GM19099 (cell line): Measurements from ENCODE around the gene NOX3.

Experiments
- POLR2A ChIP-seq: IDR thresholded peaks from 3 replicates; pipeline ENCODE4 v1.6.1; 2011; ENCODE audit warnings: low read depth; ENCODE audit not compliant: insufficient read length; ENCODE audit errors: extremely low read depth

The NOX3 gene

DNA sequence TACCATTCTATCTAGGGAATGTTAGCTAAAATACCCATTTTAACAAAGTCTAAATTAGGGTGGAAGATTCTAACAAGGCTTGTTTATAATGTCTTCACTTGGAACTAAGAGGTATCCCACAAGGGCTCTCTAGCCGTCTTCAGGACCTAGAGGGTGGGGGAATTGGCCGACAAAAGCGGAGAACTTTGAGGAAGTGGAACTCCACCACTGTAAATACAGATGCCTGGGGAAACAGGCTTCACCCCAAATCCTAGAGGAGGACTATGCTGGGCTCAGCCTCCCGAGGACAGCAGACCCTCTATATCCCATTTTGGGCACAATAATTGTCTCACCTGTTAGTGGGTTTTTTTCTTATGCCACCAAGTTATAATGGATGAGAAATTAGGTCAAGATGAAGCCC lies 83.4 kb downstream of the NOX3 start:
- TF ChIP-seq POLR2A, result no peak

DNA sequence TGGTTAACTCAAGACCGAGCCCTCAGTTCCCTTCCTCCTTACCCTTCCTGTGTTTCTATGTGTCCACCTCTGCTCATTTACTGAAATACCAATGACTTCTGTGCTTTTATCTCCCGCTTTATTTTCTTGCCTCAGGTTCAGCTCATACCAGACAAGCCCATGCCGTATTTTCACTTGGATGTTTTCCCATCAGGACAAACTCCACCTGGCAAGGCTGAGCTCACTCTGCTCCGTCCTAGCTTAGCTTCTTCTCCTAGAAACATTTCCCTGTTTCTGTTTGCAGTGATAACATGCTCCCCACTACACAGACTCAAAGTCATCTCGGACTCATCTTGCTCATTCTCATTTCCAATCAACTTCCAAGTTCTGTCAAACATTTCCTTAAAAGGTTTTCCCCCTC lies 84.4 kb downstream of the NOX3 start:
- TF ChIP-seq POLR2A, result no peak

DNA sequence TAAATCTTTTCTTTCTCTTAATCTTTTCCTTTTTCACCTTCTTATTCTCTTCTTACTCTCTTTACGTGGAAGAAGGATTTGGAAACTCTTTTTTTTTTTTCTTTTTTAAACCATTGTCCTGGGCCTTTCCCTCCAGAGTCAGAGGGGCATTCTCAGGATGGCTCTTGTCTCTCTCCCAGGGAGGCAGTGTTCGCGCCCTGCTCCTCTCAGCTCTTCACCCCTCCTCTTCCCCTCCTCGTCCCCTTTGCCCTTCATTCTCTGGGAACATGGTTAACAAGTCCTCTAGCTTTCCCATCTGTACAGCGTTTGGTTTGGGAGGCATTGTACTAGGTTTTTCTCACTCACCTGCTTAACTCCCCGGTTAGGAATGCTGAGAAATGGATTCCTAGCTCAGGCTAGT lies 89.3 kb downstream of the NOX3 start:
- no peak for TF ChIP-seq POLR2A

DNA sequence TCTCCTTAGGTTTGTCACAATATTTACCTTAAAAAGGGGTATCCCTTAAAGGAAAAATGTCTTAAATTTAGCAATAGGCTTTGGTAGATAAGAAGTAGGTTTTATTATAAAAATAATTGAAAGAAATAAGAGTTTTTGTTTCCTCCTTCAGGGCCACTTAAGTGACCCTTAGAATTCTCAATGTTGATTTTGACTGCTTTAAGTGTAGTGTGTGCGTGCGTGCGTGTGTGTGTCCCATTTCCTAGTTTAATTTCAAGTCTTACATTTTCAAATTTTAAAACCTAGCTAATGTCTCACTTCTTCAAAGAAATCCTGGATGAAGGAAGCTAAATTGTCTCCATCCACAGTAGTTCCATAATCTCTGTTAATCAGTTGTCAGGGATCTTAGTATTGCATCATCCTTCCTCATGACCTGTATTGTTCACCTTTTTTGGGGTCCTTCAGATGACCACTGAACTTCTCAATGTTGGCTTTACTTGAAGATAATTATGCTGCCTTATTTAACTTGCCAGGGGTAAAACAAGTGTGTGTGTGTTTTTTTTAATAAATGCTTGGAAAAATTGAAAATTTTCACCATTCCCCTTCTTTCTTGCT lies 90.7 kb downstream of the NOX3 start:
- TF ChIP-seq POLR2A, result no peak

DNA sequence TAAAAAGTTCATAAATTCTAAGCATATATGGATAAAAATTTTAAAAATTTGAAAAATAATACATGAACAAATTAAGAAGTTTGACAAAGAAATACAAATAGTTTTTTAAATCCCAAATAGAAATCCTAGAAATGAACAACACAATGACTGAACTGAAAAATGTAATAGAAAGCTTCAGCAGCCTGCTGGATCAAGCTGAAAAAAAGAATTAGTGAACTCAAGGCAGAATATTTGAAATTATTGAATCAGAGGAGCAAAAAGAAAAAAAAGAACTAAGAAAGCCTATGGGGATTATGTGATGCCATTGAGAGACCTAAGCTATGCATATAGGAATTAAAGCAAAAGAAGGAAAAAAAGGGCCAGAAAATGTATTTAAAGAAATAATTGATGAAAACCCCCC lies 101.5 kb downstream of the NOX3 start:
- TF ChIP-seq POLR2A, result no peak

DNA sequence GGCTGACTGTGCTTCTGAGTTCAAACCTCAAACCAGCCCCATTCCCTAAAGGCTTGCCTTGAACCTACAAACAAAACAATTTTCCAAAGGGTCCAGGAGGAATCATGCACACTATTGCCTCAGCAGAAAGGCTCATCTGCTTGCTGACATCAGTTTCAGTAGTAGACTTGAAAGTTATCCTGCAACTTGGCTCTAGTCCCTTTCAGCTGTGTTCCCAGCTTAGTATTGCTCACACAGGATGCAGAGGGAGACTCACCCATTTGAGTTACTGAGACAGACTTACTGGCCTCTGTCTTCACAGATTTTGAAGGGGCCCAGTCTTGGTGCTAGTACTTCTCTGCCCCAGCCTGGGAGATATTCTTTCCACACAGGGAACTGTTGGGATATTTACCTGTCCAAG lies 102.8 kb downstream of the NOX3 start:
- TF ChIP-seq POLR2A, result no peak

DNA sequence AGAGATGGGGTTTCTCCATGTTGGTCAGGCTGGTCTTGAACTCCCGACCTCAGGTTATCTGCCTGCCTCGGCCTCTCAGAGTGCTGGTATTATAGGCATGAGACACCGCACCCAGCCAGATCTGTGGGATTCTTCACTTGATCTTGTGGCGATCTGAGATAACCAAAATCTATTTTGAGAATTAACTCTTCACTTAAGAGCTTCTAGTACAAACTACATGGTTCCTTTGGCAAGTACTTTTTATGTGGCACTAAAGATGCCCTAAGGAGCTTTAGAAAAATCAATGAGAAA lies 103.6 kb downstream of the NOX3 start:
- TF ChIP-seq POLR2A, result no peak

DNA sequence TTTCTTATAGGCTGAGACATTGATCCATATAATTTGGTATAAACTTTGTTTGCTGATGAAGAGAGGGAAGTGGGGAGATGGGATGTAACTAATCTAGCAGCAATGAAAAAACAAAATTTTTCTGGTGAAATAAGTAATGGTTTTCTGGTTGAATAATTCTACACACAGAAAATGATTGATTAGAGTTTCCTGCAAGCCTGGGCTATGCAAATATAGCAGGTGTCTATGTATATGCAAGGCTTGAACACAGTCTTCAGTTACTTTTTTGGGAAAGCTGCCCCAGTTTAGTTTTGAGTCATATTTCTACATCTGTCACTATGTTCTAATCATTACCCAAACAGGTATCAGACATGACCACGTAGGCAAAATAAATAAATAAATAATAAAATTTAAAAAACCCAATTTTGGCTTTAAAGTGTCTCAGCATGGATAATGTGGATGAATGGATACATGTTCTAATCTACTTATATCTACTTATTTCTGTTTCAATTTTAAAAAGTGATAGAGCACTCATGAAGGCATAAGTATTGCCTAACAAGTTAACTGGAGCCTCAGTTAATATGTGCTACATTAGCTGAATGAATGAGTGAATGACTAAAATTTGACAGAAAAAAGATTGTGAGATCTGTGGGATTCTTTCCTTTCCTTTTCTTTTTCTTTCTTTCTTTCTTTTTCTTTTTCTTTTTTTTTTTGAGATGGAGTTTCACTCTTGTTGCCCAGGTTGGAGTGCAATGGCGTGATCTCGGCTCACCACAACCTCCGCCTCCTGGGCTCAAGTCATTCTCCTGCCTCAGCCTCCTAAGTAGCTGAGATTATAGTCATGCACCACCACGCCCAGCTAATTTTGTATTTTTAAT lies 104.1 kb downstream of the NOX3 start:
- TF ChIP-seq POLR2A, result no peak

DNA sequence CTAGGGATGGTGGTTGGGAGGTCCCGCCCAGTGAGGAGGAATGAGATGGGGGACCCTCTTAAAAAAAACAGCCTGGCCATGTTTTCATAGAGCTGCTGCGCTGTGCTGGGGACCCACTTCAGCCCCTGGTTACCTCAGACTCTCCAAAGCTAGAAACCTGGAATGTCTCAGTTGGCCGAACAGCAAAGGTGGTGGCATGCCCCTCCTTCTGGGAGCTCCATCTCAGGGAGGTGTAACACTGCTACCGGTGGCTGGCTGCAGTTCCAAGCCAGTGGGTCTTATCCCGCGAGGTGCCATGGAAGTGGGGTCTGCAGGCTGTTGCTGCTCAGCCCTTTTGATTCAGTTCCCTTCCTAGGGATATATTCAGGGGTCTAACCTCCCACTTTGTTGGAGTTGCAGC lies 105.7 kb downstream of the NOX3 start:
- TF ChIP-seq POLR2A, result no peak

DNA sequence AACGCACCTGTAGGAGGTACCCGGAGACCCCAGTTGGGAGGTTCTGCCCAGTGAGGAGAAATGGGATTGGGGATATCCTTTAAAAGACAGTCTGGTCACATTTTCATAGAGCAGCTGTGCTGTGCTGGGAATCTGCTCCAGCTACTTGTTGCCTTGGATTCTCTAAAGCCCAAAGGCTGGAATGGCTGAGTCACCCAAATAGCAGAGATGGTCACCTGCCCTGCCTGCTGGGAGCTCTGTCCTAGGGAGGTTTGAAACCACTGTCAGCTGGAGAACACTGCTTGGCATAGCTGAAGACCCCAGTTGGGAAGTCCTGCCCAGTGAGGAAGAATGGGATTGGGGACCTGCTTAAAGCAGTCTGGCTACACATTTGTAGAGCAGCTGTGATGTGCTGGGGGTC lies 106.5 kb downstream of the NOX3 start:
- no peak for TF ChIP-seq POLR2A

DNA sequence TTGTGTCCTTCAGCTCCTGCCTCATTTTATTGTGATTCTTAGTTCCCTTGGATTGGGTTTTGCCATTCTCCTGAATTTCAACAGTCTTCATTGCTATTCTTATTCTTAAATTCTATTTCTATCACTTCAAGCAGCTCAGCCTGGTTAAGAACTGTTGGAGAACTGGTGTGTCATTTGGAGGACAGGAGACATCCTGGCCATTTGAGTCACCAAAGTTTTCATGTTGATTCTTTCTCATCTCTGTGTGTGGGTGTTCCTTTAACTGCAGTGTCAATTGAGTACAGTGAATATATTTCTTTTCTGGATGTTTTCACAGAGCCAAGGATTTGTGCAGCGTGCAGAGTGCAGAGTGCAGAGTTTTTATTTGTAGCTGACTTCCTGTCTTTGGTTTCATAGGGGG lies 107.8 kb downstream of the NOX3 start:
- TF ChIP-seq POLR2A, result no peak

DNA sequence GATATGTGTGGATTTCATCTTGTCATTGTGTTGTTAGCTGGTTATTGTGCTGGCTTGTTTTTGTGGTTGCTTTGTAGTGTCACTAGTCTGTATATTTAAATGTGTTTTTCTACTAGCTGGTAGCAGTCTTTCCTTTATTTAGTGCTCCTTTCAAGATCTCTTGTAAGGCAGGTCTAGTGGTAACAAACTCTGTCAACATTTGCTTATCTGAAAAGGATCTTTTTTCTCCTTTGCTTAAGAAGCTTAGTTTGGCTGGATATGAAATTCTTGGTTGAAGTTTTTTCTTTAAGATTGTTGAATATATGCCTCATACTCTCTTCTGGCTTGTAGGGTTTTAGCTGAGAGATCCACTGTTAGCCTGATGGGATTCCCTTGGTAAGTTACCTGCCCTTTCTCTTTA lies 108.7 kb downstream of the NOX3 start:
- TF ChIP-seq POLR2A, result no peak
